ENCODE data around the gene PRAMEF5.
"Not testable (repeated sequence)": the region's sequence is repeated elsewhere in the genome, so short reads cannot be mapped to it uniquely, and the experiment has no call there.

GRCh38 chr1:13277016-13277415, 23.0 kb downstream of the PRAMEF5 start:
- TF ChIP-seq CTCF, POLR2A (IDR thresholded peaks at IDR 0.05): not testable (repeated sequence)

All from testis (tissue), 2 donors.